ENCODE data around the gene C20orf202.
"Not testable (repeated sequence)": the region's sequence is repeated elsewhere in the genome, so short reads cannot be mapped to it uniquely, and the experiment has no call there.

C20orf202 gene

GRCh38 chr20:1250282-1250681 lies 47.0 kb downstream of the C20orf202 start:
- not testable (repeated sequence) for DNase-seq

GRCh38 chr20:1252416-1252815 lies 49.2 kb downstream of the C20orf202 start:
- DNase-seq: no peak

GRCh38 chr20:1254254-1254653 lies 51.0 kb downstream of the C20orf202 start:
- DNase-seq: no peak

- DNase-seq: no peak
These were observed 52.4 kb downstream of the C20orf202 start for GRCh38 chr20:1255675-1256074.
